ENCODE data around the gene POU2AF3. TPM values are rescaled to one million over a fixed set of nuclear protein-coding genes. Genes with fewer than 3 reads are reported as not detected.

The POU2AF3 gene
- polyA plus RNA-seq, 1 donor (not counting 4 experiments of a cell fraction or from before 2014, with no cell fraction given): not detected

DNA sequence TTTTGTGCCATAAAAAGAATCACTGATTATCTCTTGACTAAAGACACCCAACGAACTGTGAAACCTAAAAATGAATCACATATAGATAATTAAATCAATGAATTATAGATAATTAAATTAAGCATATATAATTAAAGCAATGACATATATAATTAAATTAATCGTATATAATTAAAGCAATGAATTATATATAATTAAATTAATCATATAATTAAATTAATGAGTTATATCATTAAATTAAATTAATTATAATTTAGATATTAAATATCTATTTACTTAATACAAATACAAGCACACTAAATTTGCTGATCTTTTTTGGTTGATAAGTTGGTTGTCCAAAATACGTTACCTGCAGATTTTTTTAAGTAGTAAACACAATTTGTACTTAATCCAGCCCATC is 49.8 kb downstream of the POU2AF3 start:
- peaks cover 6% of the 10 kb centered on the region for H3K27me3 ChIP-seq (ENCODE audit: control insufficient read depth, extremely low read depth, insufficient read depth, low read length)
- H3K9ac ChIP-seq (ENCODE audit: control insufficient read depth, extremely low read depth, insufficient read depth, low read length): no peak overlapping the region
- dilution Hi-C loops (cut with MboI; ENCODE audit: extremely low pct_ligation_motif_present, low sequenced_read_pairs): no loop called here

GRCh38 chr11:111349191-111349695 is 50.9 kb downstream of the POU2AF3 start:
- Histone ChIP-seq H3K4me3 (ENCODE audit: control insufficient read depth in 2 of 3, extremely low read depth in 1 of 3, insufficient read depth in 2 of 3, low read depth in 1 of 3, low read length in 3 of 3) (no peak overlapping the region), H3K4me1 (ENCODE audit: control insufficient read depth, extremely low read depth, insufficient read depth, low read length) (no peaks in the 10 kb centered on the region), H2AFZ (ENCODE audit: control insufficient read depth, low read length) (no peak overlapping the region), H3K36me3 (ENCODE audit: control insufficient read depth in 2 of 2, extremely low read depth in 1 of 2, insufficient read depth in 2 of 2, low read length in 2 of 2) (no peaks in the 10 kb centered on the region), H3K9ac (ENCODE audit: control insufficient read depth, extremely low read depth, insufficient read depth, low read length) (no peak overlapping the region), H3K9me1 (ENCODE audit: control insufficient read depth, extremely low read depth, insufficient read depth, low read length) (no peaks in the 10 kb centered on the region), H3K9me3 (ENCODE audit: control insufficient read depth, low read depth, low read length) (no peaks in the 10 kb centered on the region), H3K27ac (ENCODE audit: control insufficient read depth, insufficient read depth, low read length) (no peak overlapping the region), H3K4me2 (ENCODE audit: control insufficient read depth, extremely low read depth, insufficient read depth, low read depth, low read length) (no peak overlapping the region), H3K79me2 (ENCODE audit: control insufficient read depth, insufficient read depth, low read length) (no peaks in the 10 kb centered on the region), H3K27me3 (ENCODE audit: control insufficient read depth, extremely low read depth, insufficient read depth, low read length) (peaks cover 6% of the 10 kb centered on the region), H4K20me1 (ENCODE audit: control insufficient read depth, extremely low read depth, insufficient read depth, low read length) (no peaks in the 10 kb centered on the region)
- FAIRE-seq (no peak), DNase-seq (ENCODE audit: low read depth, low spot score) (no peak)
- TF ChIP-seq EZH2 (IDR thresholded peaks at IDR 0.05; ENCODE audit: low read length): no peak
- no peak for TF ChIP-seq CTCF (optimal IDR thresholded peaks at IDR 0.05 in 1 of 3, IDR thresholded peaks at IDR 0.05 in 1 of 3, conservative IDR thresholded peaks at IDR 0.05 in 1 of 3; ENCODE audit: extremely low read depth in 1 of 3, insufficient read depth in 2 of 3, low read length in 3 of 3)
- dilution Hi-C loops (cut with MboI; ENCODE audit: extremely low pct_ligation_motif_present, low sequenced_read_pairs): no loop called here

More for the DNA sequence above, 49.8 kb downstream of the POU2AF3 start:
- Histone ChIP-seq H3K9me1 (ENCODE audit: control insufficient read depth, extremely low read depth, insufficient read depth, low read length) (no peaks in the 10 kb centered on the region), H2AFZ (ENCODE audit: control insufficient read depth, low read length) (no peak overlapping the region), H4K20me1 (ENCODE audit: control insufficient read depth, extremely low read depth, insufficient read depth, low read length) (no peaks in the 10 kb centered on the region), H3K9me3 (ENCODE audit: control insufficient read depth, low read depth, low read length) (no peaks in the 10 kb centered on the region), H3K36me3 (ENCODE audit: control insufficient read depth in 2 of 2, extremely low read depth in 1 of 2, insufficient read depth in 2 of 2, low read length in 2 of 2) (no peaks in the 10 kb centered on the region), H3K4me1 (ENCODE audit: control insufficient read depth, extremely low read depth, insufficient read depth, low read length) (no peaks in the 10 kb centered on the region), H3K79me2 (ENCODE audit: control insufficient read depth, insufficient read depth, low read length) (no peaks in the 10 kb centered on the region), H3K4me3 (ENCODE audit: control insufficient read depth in 2 of 3, extremely low read depth in 1 of 3, insufficient read depth in 2 of 3, low read depth in 1 of 3, low read length in 3 of 3) (no peak overlapping the region), H3K27ac (ENCODE audit: control insufficient read depth, insufficient read depth, low read length) (no peak overlapping the region), H3K4me2 (ENCODE audit: control insufficient read depth, extremely low read depth, insufficient read depth, low read depth, low read length) (no peak overlapping the region)
- DNase-seq (ENCODE audit: low read depth, low spot score) (no peak), FAIRE-seq (no peak)
- TF ChIP-seq EZH2 (IDR thresholded peaks at IDR 0.05; ENCODE audit: low read length) (no peak), CTCF (optimal IDR thresholded peaks at IDR 0.05 in 1 of 3, IDR thresholded peaks at IDR 0.05 in 1 of 3, conservative IDR thresholded peaks at IDR 0.05 in 1 of 3; ENCODE audit: extremely low read depth in 1 of 3, insufficient read depth in 2 of 3, low read length in 3 of 3) (no peak)

Data from keratinocyte (primary cell).